ENCODE results near the gene UFSP2. TPM values are rescaled to one million over a fixed set of nuclear protein-coding genes. Genes with fewer than 3 reads are reported as not detected.

Gene UFSP2
- total RNA-seq, 1 donor from 2014 or later, result 20.4 TPM

DNA sequence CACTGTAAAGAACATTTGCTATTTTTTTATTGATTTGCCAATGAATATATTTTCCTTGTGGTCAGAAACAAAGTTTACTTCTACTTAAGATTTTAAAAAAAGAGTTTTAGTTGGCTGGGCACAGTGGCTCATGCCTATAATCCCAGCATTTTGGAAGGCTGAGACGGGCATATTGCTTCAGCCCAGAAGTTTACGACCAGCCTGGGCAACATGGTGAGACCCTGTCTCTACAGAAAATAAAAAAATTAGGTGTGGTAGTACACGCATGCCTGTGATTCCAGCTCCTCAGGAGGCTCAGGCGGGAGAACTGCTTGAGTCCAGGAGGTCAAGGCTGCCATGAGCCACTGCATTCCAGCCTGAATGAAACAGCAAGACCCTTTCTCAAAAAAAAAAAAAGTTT is 66.8 kb downstream of the UFSP2 start:
- Histone ChIP-seq H3K36me3 (peaks cover 0 to 4% of the 10 kb centered on the region in 2 donors), H3K4me1 (no peaks in the 10 kb centered on the region), H3K27me3 (no peaks in the 10 kb centered on the region), H3K27ac (no peak overlapping the region), H3K9me3 (no peaks in the 10 kb centered on the region), H3K4me3 (no peak overlapping the region)
- intact Hi-C loops (cut with DNase I), result no loop called here
- TF ChIP-seq POLR2A (IDR thresholded peaks at IDR 0.05), result no peak
- TF ChIP-seq, protein P1, sequence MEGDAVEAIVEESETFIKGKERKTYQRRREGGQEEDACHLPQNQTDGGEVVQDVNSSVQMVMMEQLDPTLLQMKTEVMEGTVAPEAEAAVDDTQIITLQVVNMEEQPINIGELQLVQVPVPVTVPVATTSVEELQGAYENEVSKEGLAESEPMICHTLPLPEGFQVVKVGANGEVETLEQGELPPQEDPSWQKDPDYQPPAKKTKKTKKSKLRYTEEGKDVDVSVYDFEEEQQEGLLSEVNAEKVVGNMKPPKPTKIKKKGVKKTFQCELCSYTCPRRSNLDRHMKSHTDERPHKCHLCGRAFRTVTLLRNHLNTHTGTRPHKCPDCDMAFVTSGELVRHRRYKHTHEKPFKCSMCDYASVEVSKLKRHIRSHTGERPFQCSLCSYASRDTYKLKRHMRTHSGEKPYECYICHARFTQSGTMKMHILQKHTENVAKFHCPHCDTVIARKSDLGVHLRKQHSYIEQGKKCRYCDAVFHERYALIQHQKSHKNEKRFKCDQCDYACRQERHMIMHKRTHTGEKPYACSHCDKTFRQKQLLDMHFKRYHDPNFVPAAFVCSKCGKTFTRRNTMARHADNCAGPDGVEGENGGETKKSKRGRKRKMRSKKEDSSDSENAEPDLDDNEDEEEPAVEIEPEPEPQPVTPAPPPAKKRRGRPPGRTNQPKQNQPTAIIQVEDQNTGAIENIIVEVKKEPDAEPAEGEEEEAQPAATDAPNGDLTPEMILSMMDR (IDR thresholded peaks at IDR 0.05), result no peak
- TF ChIP-seq POLR2AphosphoS5 (IDR thresholded peaks at IDR 0.05; ENCODE audit: insufficient read depth in 1 of 2, low read depth in 1 of 2), result no peak
- no peak for DNase-seq (ENCODE audit: extremely low spot score in 2 of 2)

DNA sequence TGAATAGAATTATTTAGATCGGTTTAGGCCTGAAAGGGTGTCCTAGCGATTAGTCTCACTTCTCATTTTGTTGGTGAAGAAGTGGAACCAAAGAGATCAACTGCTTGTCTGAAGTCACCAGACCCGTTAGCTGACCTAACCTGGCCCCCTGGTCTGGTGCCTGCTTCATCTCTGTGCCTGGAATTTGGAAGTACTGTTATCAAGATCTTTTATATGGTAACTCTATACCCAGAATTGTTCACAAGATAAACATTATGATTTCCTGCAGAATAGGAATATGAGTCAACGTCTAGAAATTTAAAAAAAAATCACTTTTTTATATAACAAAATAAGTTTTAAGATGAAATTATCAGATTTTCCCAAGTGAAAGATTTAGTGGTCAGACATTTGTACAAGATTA is 67.2 kb downstream of the UFSP2 start:
- H3K27me3 ChIP-seq, result no peaks in the 10 kb centered on the region
- TF ChIP-seq, protein P1 (IDR thresholded peaks at IDR 0.05), result no peak
- no peak for TF ChIP-seq POLR2A (IDR thresholded peaks at IDR 0.05)
- no peak for TF ChIP-seq POLR2AphosphoS5 (IDR thresholded peaks at IDR 0.05; ENCODE audit: insufficient read depth in 1 of 2, low read depth in 1 of 2)
- no peak for DNase-seq (ENCODE audit: extremely low spot score in 2 of 2)
- peaks cover 0 to 4% of the 10 kb centered on the region in 2 donors for H3K36me3 ChIP-seq
- H3K9me3 ChIP-seq, result no peaks in the 10 kb centered on the region
- H3K4me3 ChIP-seq, result no peak overlapping the region
- intact Hi-C loops (cut with DNase I), result no loop called here
- H3K4me1 ChIP-seq, result no peaks in the 10 kb centered on the region
- H3K27ac ChIP-seq, result no peak overlapping the region

DNA sequence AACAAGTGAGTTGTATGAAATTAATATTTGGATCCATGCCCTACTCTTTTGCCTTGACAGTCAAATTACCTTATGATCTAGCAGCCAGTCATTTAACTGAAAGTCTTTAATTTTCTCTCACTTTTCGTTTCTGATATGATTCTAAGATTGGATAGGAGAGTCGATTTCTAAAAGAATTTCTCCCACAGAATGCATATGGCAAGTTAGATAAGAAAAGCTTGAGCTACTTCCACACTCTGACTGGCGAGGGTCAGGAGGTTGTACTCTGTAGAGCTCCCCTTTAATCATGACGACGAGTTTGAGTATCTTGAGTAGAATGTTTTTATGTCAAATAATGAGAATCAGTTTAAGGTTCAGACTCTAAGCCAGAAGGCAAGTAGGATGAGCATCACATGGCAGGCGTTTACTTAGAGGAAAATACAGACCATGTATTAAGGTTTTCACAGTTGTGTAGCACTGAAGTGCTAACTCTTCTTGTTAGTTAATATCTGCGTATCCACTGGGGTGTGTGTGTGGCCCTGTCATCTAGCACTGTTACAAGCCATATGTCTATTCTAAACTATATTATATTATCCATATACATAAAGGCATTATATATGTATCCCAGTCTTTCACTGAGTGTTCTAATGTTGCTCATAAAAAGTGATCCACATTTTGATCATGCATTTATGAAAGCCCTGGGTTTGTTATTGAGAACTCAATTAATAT is 67.9 kb downstream of the UFSP2 start:
- Histone ChIP-seq H3K27me3 (no peaks in the 10 kb centered on the region), H3K36me3 (peaks cover 0 to 4% of the 10 kb centered on the region in 2 donors), H3K4me3 (no peak overlapping the region), H3K27ac (no peak overlapping the region), H3K4me1 (no peaks in the 10 kb centered on the region), H3K9me3 (no peaks in the 10 kb centered on the region)
- TF ChIP-seq POLR2A (IDR thresholded peaks at IDR 0.05) (no peak), POLR2AphosphoS5 (IDR thresholded peaks at IDR 0.05; ENCODE audit: insufficient read depth in 1 of 2, low read depth in 1 of 2) (no peak)
- TF ChIP-seq, protein P1 (IDR thresholded peaks at IDR 0.05), result no peak
- intact Hi-C loops (cut with DNase I), result no loop called here
- DNase-seq (ENCODE audit: extremely low spot score in 2 of 2), result no peak

DNA sequence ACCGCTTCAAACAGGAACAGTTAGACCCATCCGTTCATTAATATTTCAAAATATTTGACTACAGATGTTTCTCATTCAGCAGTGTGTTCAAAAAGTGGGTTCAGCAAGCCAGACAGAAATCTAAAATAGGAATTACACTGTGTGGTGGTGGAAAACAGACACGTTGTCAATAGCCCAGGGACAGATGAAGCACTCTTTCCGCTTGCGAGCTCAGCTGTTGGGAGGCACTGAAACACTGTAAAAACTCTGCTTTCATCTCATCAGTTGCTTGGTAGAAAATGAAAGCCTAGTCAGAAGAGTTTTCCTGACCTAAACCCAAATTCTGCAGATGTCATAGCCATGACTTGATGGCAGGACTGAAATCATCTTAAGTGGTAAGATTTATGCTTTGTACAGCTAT is 68.6 kb downstream of the UFSP2 start:
- TF ChIP-seq, protein P1 (IDR thresholded peaks at IDR 0.05), result no peak
- TF ChIP-seq POLR2AphosphoS5 (IDR thresholded peaks at IDR 0.05; ENCODE audit: insufficient read depth in 1 of 2, low read depth in 1 of 2), result no peak
- TF ChIP-seq POLR2A (IDR thresholded peaks at IDR 0.05), result no peak
- DNase-seq (ENCODE audit: extremely low spot score in 2 of 2), result no peak
- intact Hi-C loops (cut with DNase I), result no loop called here
- Histone ChIP-seq H3K27ac (no peak overlapping the region), H3K4me3 (no peak overlapping the region), H3K36me3 (peaks cover 0 to 4% of the 10 kb centered on the region in 2 donors), H3K27me3 (no peaks in the 10 kb centered on the region), H3K9me3 (no peaks in the 10 kb centered on the region), H3K4me1 (no peaks in the 10 kb centered on the region)

DNA sequence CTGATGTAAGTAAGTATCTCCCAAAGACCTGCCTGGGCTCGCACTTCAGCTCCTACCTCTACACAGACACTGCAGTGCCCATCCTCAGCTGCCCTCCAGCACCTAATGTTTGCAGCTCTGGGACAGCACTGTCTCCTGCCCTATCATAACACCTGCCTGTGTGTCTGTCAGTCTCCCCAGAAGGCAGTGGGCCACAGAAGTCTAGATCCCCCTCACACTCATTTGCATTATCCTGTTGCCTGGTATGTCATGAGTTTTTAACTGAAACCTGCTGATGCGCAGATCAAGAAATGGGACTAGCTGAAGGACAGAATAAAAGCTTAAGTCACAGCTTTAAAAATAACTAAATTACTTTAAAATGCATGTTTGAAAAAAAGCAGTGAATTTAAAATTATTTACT is 73.0 kb downstream of the UFSP2 start:
- no peak overlapping the region for H3K27ac ChIP-seq
- TF ChIP-seq, protein P1 (IDR thresholded peaks at IDR 0.05), result no peak
- TF ChIP-seq POLR2AphosphoS5 (IDR thresholded peaks at IDR 0.05; ENCODE audit: insufficient read depth in 1 of 2, low read depth in 1 of 2), result no peak
- TF ChIP-seq POLR2A (IDR thresholded peaks at IDR 0.05), result no peak
- no peak for DNase-seq (ENCODE audit: extremely low spot score in 2 of 2)
- H3K4me3 ChIP-seq, result no peak overlapping the region
- H3K36me3 ChIP-seq, result no peaks in the 10 kb centered on the region
- H3K4me1 ChIP-seq, result no peaks in the 10 kb centered on the region
- no peaks in the 10 kb centered on the region for H3K27me3 ChIP-seq
- intact Hi-C loops (cut with DNase I), result no loop called here
- H3K9me3 ChIP-seq, result no peaks in the 10 kb centered on the region
